Measurements from ENCODE around the gene KMT5B. TPM values are rescaled to one million over a fixed set of nuclear protein-coding genes. Genes with fewer than 3 reads are reported as not detected.

The KMT5B gene
- total RNA-seq, result 17.2 and 24.9 TPM in 2 replicates

GRCh38 chr11:68213135-68213515 is at the start of gene KMT5B:
Gene KMT5B, minus strand, starts transcription at chr11:68213296. Its CDS starts 23,220 bp downstream, at chr11:68190076.

DNA sequence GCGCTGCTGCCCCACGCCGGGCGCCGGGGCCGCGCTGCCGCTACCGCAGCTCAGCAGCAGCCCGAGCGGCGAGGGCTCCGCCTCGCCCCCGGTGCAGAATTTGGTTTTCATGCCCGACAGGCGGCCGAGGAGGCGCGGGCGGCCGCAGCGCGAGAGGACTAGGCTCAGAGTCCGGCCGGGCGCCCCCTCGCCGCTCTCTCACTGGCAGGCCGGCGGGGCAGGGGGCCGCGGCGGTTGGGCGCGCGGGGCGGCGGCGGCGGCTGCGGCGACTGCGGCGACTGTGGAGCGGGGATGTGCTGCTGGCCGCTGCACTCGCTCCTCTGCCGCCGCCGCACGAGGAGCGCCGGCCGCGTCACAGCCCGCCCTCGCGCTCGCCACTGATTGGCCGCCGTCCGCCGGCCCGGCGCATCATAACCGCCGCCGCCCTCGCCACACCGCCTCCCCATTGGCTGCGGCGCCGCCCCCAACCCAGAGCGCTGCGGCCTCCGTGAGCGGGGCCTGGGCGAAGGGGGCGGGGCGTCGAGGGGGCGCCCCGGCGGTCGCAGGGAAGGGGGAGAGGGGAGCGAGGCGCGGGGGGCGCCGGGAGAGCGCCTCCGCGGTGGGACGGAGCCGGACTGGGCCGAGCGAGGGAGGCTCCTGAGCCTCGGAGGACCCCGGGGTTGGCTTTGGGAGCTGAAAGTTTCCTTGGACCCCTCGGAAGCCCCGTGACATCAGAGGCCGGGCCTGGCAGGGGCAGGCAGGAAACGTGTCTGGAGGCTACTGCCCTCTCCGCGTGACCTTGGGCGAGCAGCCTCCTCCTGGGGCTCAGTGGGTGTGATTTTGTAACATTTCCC is 91.8 kb downstream of the KMT5B start, which contains the start of gene CHKA:
TSS of gene CHKA (minus strand) at position 322 of the 833 bp plus-strand sequence. CDS start at position 111, 211 bp downstream.

Other genes with a start within 250 kb of the KMT5B start
- gene UNC93B1, start 209.2 kb downstream of the KMT5B start, total RNA-seq, result 16.9 and 28.4 TPM in 2 replicates
- gene ALDH3B1, start 203.0 kb downstream of the KMT5B start, total RNA-seq, result 22.0 and 78.8 TPM in 2 replicates
- gene NDUFS8, start 182.6 kb downstream of the KMT5B start, total RNA-seq, result 105 and 132 TPM in 2 replicates
- 157 and 186 TPM in 2 replicates for gene TCIRG1, start 174.3 kb downstream of the KMT5B start, total RNA-seq
- gene CHKA, start 91.9 kb downstream of the KMT5B start, total RNA-seq, result 9.9 and 19.7 TPM in 2 replicates
- gene C11orf24, start 58.7 kb upstream of the KMT5B start, total RNA-seq, result 42.0 and 74.9 TPM in 2 replicates
- gene LRP5, start 99.3 kb upstream of the KMT5B start, total RNA-seq, result 21.2 and 70.9 TPM in 2 replicates
- 117 and 171 TPM in 2 replicates for gene PPP6R3, start 247.5 kb upstream of the KMT5B start, total RNA-seq